Measurements from ENCODE around the gene RFC2. TPM values are rescaled to one million over a fixed set of nuclear protein-coding genes. Genes with fewer than 3 reads are reported as not detected.

The RFC2 gene
- polyA plus RNA-seq, 2 of the 4 experiments (the other 2 are of a cell fraction), result 44.6 to 71.2 TPM

- FAIRE-seq (no peak), DNase-seq (ENCODE audit: low read depth in 1 of 2, low spot score in 1 of 2) (no peak), ATAC-seq (no peak)
- no peak overlapping the region for H3K4me3 ChIP-seq
- WGBS (ENCODE audit: missing lambda C conversion rate), result 90% methylated on average over 11 of the region's 11 CpGs
- no peak overlapping the region for H3K4me2 ChIP-seq
- POLR2A ChIA-PET, result no interaction called here
- peak overlapping the region; percentile 70 to 89; a peak in 4 of 6 replicates for H3K27ac ChIP-seq
- peaks cover 41% of the 10 kb centered on the region for H3K4me1 ChIP-seq
- no peaks in the 10 kb centered on the region for H3K9me3 ChIP-seq
- CTCF ChIA-PET, result interaction anchor here (1.3 to 8.5 kb wide), 4 partner anchors 11 to 115 kb away, joined by 5 to 55 read pairs (median 14); no protein-coding TSS in a partner anchor
- TF ChIP-seq MAX (IDR thresholded peaks at IDR 0.05), result no peak
- TF ChIP-seq FOSL2 (IDR thresholded peaks at IDR 0.05), result no peak
- no peak for TF ChIP-seq FOSL2 (CRISPR knock-in tag; IDR thresholded peaks at IDR 0.05)
- TF ChIP-seq POLR2A (IDR thresholded peaks at IDR 0.05; ENCODE audit: low read length), result no peak
- no peak for TF ChIP-seq SREBF2 (IDR thresholded peaks at IDR 0.05)
- TF ChIP-seq KDM5A (IDR thresholded peaks at IDR 0.05), result no peak
- TF ChIP-seq MAFK (IDR thresholded peaks at IDR 0.05; ENCODE audit: partially characterized antibody), result peak; percentile 52
- TF ChIP-seq RFX5 (IDR thresholded peaks at IDR 0.05), result no peak
These were observed 31.9 kb upstream of the RFC2 start for GRCh38 chr7:74286131-74286530.

DNA sequence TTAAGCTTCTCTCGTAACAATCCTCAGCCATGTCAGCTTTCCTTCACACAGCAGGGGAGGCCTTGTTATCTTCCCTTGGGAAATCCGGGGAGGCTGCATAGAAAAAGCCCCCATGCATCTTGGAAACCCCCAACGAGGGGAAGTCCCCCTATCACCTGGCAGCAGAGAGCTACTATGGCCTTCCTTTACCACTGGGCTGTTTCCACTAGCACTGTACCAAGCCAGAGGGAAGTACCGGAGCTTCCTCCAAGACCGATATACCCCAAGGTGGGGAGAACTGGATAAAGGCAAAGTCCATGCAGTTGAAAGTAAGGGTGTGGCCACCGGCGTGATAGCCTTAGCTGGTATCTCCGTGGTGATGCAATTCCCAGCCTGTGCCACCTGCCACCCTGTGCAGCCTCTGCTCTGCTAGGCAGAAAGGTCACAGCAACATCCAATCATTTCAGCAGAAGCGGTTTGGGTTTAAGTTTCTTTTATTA, 30.6 kb upstream of the RFC2 start:
- Histone ChIP-seq H3K4me2 (peak overlapping the region; percentile 58), H3K9me3 (no peaks in the 10 kb centered on the region), H3K27ac (peak overlapping the region; percentile 70 to 89), H3K4me1 (peaks cover 46% of the 10 kb centered on the region), H3K4me3 (no peak overlapping the region)
- peak; percentile 58 to 70; a peak in 5 of 6 replicates for ATAC-seq
- TF ChIP-seq CEBPB (IDR thresholded peaks at IDR 0.05) (peak; percentile 81 to 90), ESRRA (IDR thresholded peaks at IDR 0.05; ENCODE audit: borderline replicate concordance, low read length) (0 out of 2 replicates have a peak, but pooled peaks have one; percentile 8), MAFK (IDR thresholded peaks at IDR 0.05; ENCODE audit: partially characterized antibody) (no peak), JUN (IDR thresholded peaks at IDR 0.05) (0 out of 5 replicates have a peak, but pooled peaks of 1 of the 2 experiments have one; percentile 38)
- TF ChIP-seq, protein P1, sequence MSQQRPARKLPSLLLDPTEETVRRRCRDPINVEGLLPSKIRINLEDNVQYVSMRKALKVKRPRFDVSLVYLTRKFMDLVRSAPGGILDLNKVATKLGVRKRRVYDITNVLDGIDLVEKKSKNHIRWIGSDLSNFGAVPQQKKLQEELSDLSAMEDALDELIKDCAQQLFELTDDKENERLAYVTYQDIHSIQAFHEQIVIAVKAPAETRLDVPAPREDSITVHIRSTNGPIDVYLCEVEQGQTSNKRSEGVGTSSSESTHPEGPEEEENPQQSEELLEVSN (IDR thresholded peaks at IDR 0.05; ENCODE audit: borderline replicate concordance, low read depth), result no peak
- WGBS (ENCODE audit: missing lambda C conversion rate), result 8% methylated on average over 9 of the region's 9 CpGs
- no peak for FAIRE-seq
- ChIA-PET CTCF (interaction anchor here (1.0 to 8.5 kb wide), 6 partner anchors 9 to 116 kb away, joined by 3 to 55 read pairs (median 11); no protein-coding TSS in a partner anchor), POLR2A (no interaction called here)
- DNase-seq (ENCODE audit: low read depth in 1 of 2, low spot score in 1 of 2), result peak; percentile 79 to 86

DNA sequence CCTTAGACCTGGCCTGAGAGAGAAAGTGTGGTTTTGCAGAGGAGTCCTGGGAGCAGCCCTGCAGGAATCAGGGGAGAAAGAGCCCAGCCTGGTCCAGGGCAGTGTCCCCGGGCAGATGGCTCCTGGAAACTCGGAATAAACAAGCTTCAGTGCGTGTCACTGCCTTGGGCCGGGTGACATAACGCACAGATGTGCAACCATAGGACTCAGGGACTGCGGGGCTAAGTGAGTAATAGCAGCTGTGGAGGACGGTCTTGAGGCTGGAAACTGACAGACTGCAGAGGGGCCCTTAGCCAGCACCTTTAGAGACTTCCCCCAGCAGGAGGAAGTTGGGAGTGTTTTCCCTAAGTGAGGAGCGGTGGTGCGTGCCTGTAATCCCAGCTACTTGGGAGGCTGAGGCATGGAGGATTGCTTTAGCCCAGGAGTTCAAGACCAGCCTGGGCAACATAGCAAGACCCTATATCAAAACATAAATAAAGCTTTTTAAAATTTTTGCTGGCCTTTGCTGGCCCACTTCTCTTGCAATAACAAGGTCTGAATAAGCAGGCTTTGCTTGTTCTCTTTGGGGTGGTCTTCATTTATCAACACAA, 29.8 kb upstream of the RFC2 start:
- FAIRE-seq, result no peak
- ATAC-seq, result no peak
- TF ChIP-seq CBX8 (IDR thresholded peaks at IDR 0.05), result no peak
- TF ChIP-seq CBX2 (IDR thresholded peaks at IDR 0.05; ENCODE audit: borderline replicate concordance, low read depth), result no peak
- TF ChIP-seq EHMT2 (IDR thresholded peaks at IDR 0.05; ENCODE audit: low read depth), result no peak
- no peak for TF ChIP-seq EHF (CRISPR knock-in tag; IDR thresholded peaks at IDR 0.05)
- TF ChIP-seq HOXB13 (CRISPR knock-in tag; IDR thresholded peaks at IDR 0.05; ENCODE audit: low read depth), result no peak
- TF ChIP-seq RFX5 (IDR thresholded peaks at IDR 0.05), result no peak
- H3K27ac ChIP-seq, result peak overlapping the region; percentile 70 to 89
- no peak for DNase-seq (ENCODE audit: low read depth in 1 of 2, low spot score in 1 of 2)
- no peaks in the 10 kb centered on the region for H3K9me3 ChIP-seq
- WGBS (ENCODE audit: missing lambda C conversion rate), result 84% methylated on average over 9 of the region's 9 CpGs
- peaks cover 52% of the 10 kb centered on the region for H3K4me1 ChIP-seq
- CTCF ChIA-PET, result interaction anchor here (1.4 to 8.5 kb wide), 6 partner anchors 8 to 117 kb away, joined by 4 to 55 read pairs (median 11); no protein-coding TSS in a partner anchor
- H3K4me2 ChIP-seq, result peak overlapping the region; percentile 58
- no peak overlapping the region for H3K4me3 ChIP-seq
- POLR2A ChIA-PET, result interaction anchor here (0.6 kb wide), 1 partner anchor 22 kb away, joined by 3 read pairs; no protein-coding TSS in a partner anchor

DNA sequence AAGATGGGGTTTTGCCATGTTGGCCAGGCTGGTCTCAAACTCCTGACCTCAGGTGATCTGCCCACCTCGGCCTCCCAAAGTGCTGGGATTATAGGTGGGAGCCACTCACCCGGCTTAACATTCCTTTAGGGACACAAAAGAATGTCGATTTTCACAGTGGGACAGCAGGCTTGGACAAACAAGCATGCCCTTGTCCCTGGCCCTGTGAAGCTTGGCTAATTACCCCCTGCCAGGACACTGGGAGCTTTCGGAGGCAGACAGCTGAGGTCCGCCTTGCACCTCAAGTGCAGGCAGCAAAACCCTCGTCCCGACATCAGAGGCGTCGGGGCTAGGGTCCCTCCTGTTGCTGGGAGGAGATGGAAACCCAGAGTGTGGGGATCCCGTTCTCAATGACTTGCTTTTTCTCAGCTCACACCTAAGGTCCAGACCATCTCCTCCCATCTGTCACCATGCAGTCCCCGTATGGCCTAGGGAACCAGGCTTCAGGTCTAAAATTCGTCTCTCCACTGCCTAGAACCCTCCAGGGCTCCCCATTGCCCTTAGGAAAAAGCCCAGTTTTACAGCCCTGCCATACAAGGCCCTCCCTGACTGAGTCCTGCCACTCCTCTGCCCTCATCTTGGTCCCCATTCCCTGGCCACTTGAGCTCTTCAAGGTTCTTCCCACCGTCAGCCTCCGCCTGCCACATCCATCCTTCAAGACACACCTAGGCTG, 28.7 kb upstream of the RFC2 start:
- DNase-seq (ENCODE audit: low read depth in 1 of 2, low spot score in 1 of 2), result no peak
- no peak overlapping the region for H3K4me3 ChIP-seq
- no peak for FAIRE-seq
- TF ChIP-seq ZFP36 (IDR thresholded peaks at IDR 0.05; ENCODE audit: borderline replicate concordance, partially characterized antibody) (peak; percentile 22), ZSCAN20 (CRISPR knock-in tag; IDR thresholded peaks at IDR 0.05) (no peak), HES2 (IDR thresholded peaks at IDR 0.05) (no peak)
- ChIA-PET CTCF (interaction anchor here (0.7 to 8.5 kb wide), 8 partner anchors 7 to 118 kb away, joined by 3 to 55 read pairs (median 6); no protein-coding TSS in a partner anchor), POLR2A (no interaction called here)
- WGBS (ENCODE audit: missing lambda C conversion rate), result 90% methylated on average over 12 of the region's 14 CpGs
- H3K4me2 ChIP-seq, result no peak overlapping the region
- peaks cover 52% of the 10 kb centered on the region for H3K4me1 ChIP-seq
- ATAC-seq, result no peak
- no peaks in the 10 kb centered on the region for H3K9me3 ChIP-seq
- H3K27ac ChIP-seq, result peak overlapping the region; percentile 28 to 89; a peak in 5 of 6 replicates
